Fibroblast of skin of back (primary cell): ENCODE measurements around the gene CUL2.
"Not testable (repeated sequence)": the region's sequence is repeated elsewhere in the genome, so short reads cannot be mapped to it uniquely, and the experiment has no call there.

ENCODE experiments used
- DNase-seq: peaks from one replicate; pipeline ENCODE4 v3.0.0-alpha.2; 2013

The CUL2 gene

DNA sequence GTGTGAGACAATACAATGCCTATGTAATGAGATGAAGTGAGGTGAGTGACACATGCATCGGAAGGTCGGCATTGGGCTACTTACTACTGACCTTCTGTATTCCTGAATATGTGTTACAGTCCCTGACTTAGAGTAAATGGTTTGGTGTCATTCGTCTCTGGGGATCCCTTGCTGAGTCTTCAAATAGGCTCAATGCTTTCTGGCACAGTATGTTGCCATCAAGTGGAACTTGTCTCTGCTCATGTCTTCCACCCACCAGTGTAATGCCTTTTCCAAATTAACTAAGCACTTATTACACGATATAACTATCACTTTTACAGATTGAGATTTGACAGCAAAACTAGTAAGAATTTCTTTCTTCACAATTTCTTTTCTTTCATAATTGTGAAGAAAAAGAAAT, 10.9 kb downstream of the CUL2 start:
- DNase-seq = no peak

DNA sequence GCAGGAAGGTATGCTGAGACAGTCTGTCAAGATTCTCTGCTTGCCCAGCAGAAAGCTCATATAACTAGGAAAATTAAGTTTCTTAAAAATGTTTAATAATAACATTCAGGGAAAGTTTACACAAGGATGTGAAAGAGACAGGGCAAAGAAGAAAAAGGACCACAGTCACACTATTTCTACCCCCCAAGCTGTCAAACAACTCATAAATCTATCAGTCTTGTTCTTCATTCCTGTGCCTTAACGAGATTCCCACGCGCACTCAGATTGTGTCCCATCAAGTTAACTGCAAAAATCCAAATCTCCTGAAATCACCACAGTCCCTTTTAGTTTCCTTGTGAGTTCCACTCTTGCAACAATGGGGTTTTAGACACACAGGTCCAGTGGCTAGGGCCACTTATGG, 14.9 kb downstream of the CUL2 start:
- DNase-seq = no peak

DNA sequence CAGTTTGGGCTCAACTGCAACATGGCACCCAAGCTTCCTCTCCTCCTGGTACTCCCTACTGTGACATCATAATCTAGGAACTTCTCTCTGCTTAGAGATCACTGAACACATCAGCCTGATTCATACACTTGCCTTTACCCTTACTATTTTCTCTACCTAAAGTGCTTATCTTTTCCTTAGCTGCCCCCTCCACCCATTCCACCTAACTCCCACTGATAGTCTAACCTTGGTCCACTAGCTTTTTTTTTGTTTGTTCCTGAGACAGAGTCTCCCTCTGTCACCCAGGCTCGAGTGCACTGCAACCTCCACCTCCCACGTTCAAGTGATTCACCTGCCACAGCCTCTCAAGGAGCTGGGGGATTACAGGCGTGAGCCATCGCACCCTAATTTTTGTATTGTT, 15.9 kb downstream of the CUL2 start:
- no peak for DNase-seq

DNA sequence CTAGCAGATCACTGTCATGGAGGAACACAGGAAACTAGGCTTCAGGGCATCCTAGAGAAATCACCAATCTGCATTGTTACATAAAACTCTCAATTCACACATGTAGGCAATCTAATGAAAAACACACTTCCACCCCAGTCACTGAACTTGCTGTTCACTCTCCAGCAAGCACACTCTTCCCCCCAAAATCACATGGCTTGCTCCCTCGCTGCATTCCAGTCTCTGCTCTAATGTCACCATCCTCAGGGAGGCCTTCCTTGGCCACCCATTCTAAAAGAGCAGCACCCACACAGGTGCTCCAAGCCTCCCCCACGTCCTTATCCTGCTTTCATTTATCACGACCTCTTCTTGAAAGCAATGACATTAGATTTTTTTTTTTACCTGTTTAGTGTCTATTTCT, 19.6 kb downstream of the CUL2 start:
- no peak for DNase-seq

DNA sequence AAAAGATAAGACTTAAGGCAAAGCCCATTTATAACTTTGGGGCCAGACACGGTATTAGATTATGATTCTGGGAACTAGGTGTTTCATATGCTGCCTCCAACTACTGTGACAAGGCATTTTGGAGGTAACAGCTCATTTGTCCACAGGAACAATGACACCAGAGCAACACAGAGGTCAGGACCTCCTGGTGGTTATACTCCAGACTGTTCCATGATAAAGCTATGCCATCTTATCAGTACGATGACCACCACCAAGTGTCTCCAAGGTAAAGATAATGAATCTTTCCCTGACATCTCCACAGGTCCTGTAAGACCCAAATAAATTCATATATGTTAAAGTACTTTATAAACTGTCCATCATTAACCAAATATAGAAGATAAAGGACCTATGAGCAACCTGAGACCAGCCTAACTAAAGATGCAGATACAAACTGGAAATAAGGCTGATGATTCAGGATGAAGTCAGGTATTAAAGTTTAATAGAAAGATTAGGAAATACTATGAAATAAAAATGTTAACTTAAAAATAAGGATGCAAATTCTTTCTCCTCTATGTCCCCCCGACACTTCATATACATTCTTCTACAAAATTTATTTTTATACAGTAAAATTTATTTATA, 26.2 kb downstream of the CUL2 start:
- DNase-seq = no peak

DNA sequence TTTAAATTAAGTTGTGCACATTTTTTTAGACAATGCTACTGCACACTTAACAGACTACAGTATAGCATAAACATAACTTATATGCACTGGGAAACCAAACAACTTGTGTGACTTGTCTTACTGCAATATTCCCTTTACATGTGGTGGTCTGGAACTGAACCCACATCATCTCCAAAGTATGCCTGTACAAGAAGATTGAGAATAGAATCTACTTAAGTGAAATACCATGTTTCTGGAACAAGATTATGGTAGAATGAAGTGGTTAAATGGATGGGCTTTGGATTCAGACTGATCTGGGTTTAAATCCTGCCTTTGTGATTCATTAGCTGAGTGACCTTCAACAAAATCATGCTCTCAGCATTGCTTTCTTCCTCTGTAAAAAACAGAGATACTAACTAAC, 30.7 kb downstream of the CUL2 start:
- DNase-seq = peak; percentile 7

DNA sequence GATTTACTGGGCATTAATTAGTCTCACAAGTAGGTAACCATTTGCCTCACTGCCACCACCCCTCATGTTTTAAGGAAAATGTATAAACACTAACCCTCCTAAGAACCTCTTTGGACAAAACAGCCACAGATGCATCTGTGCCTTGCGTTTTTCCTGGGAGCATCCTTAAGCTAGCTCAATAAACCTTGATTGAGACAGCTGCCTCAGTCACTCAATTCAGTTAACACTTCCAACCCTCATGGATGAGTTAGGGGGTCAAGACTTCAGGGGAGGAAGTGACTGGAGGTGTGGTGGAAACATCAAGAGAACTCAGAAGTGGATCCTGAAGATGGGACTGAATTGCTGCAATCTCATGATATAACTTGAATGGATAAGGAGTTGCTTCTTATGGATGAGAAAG, 31.5 kb downstream of the CUL2 start:
- DNase-seq = no peak

DNA sequence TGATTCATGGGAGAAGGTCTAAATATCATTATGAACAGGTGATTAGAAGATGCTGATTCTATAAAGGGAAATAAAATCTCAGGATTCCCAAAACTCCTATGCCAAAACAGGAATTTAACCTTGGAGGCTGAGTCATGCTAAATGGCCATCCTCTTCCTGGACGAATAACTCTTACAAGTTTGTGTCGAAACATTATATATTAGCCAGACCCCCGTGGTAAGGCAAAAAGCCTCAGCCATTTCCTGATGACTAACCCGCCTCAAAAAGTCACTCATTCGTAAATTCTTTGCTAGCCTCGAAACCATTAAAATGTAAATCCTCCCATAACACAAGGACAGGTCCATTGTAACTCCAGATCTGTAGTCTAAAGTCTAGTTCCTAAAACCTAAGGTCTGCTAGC, 32.0 kb downstream of the CUL2 start:
- peak; percentile 90 for DNase-seq

DNA sequence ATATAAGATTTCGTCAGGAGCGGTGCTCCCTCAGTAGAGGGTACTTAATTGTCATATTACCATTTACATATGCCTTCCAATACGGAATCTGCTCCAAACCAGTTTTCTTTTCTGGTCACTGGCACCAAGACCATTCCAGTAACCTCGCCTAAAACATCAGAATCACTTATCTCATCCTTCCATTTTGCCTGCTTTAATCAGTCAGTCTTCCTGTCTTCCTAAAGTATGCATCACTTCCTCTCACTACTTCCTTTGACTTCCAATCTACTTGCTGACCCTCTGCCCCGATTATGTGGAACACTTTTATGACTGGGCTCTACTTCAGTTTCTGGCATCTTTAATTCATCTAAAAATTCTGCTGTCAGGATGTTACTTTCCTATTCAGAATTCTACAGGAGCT, 33.5 kb downstream of the CUL2 start:
- DNase-seq = no peak

DNA sequence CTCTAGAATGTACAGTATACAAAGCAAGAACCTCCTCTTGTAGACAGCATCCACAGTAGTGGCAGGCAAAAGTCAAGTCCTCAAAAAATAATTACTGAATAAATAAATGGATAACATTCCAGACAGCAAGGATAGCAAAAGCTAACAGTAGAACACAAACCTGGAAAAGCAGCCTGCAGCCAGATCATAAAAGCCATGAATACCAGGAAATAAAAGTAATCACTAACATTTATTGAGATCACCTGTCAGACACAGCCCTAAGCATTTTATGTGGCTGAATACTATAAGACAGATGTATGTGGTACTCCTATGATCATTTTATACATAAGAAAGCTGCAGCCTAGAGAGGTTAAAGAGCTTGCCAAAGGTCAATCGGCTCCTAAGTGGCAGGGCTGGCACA, 34.0 kb downstream of the CUL2 start:
- DNase-seq = no peak

DNA sequence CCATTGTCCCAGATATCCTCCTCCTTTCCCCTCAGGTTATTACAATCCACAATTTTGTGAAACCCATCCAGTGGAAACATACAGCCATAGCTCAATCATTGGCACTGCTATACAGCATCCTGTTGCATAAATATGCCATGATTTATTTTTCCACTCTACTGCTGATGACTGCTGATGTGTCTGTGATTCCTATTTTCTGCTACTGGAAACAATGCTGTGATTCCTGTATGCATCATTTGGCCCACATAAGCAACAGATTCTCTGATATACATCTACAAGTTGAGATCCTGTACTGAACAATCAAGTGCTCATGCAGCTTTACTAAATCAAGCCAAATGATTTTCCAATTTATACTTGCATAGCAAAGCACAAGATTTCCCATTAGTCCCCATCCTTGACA, 39.6 kb downstream of the CUL2 start:
- DNase-seq = no peak

DNA sequence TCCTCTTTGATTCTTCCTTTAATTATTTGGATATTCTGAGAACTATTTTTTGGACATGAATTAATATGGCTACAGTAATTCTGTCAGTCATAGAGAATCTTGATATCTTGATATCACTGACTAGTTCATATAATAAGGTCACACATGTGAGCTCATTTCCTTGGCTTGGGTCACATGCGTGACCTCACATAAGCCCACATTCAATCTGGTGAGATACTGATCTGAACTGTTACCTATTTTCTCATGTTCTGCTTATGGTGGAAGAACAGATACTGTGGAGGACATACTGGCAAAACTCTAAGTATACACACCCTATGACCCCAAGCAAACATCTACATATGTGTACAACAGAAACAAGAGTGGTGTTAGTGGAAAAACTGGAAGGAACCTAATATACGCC, 44.1 kb downstream of the CUL2 start:
- no peak for DNase-seq

DNA sequence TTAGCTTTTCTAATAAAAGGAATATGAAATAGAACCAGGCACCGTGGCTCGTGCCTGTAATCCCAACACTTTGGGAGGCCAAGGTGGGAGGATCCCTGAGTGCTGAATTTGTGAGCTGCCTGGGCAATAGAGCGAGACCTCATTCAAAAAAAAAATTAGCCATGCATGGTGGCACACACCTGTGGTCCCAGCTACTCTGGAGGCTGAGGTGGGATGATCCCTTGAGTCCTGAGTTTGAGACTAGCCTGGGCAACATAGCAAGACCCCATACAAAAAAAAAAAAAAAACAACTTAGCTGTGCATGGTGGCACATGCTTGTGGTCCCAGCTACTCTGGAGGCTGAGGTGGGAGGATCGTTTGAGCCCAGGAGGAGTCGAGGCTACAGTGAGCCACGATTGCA, 44.9 kb downstream of the CUL2 start:
- DNase-seq = not testable (repeated sequence)

DNA sequence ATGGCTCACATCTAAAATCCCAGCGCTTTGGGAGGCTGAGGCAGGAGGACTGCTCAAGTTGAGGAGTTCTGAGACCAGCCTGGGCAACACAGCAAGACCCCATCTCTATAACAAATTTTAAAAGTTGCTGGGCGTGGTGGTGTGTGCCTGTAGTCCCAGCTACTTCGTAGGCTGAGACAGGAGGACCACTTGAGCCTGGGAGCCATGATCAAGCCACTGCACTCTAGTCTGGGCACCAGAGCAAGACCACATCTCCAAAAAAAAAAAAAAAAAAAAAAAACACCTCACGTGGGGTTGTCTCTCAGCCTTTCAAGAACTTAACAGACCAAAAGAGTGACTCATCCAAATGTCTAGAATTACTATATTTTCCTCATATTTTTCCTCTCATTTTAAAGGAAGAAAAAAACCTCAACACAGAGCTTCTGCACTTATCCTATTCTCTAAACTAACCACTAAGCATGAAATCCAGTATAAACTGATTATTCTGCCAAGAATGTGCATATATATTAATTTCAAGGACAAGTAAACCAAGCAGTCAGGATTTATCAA, 46.3 kb downstream of the CUL2 start:
- peak; percentile 54 for DNase-seq

DNA sequence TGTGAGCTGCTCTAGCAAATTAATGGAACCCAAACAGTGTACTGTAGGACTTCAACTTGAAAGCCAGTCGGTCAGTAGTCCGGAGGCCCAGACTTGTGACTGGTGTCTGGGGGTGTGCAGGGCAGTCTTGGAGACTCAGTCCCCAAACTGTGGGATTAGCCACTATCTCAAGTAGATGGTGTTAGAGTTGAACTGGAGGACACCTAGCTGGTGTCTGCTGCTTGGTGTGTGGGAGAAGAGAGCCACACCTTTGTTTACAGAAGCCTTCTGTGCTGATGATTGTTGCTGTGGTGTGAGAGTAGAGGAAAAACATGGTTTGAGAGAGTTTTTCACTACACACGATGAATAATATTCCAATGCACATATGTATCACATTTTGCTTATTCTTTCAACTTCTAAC, 47.4 kb downstream of the CUL2 start:
- no peak for DNase-seq

DNA sequence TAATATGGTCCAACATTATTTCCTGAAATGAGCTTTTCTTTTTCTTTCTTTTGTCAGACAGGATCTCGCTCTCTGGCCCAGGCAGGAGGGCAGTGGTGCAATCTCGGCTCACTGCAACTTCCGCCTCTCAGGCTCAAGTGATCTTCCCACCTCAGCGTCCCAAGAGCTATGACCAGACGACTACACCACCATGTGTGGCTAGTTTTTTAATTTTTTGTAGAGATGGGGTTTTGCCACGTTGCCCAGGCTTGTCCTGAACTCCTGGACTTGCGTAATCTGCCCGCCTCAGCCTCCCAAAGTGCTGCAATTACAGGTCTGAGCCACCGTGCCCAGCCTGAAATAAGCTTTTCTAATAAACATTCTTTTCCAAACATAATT, 48.6 kb downstream of the CUL2 start:
- no peak for DNase-seq

DNA sequence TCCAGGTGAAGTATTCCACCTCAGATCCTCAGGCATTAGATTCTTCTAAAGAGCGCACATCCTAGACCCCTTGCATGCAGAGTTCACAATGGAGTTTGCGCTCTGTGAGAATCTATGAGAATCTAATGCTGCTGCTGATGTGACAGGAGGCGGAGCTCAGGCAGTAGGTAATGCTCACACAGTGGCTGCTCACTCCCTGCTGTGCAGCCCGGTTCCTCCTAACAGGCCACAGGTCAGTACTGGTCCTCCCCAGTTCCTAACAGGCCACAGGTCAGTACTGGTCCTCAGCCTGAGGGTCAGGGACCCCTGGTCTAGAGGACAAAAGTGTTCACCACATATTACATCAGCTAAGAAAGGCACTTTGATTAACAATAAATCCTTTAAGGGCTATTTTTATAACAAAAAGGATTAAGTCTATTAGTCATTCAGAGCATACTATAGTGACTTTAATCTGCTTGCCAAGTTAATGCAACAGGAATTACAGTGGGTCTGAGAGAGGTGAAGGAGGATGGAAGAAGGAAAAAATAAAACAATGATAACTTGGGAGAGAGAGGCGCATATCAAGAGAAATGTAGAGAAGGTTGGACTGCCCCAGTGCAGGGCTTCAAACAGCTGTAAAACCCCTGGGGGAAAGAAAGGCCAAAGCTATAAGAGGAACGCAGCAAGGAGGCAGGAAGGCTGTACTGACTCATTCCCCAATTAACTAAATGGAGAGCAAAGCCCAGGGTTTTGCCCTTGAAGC, 49.2 kb downstream of the CUL2 start:
- peak; percentile 69 for DNase-seq

DNA sequence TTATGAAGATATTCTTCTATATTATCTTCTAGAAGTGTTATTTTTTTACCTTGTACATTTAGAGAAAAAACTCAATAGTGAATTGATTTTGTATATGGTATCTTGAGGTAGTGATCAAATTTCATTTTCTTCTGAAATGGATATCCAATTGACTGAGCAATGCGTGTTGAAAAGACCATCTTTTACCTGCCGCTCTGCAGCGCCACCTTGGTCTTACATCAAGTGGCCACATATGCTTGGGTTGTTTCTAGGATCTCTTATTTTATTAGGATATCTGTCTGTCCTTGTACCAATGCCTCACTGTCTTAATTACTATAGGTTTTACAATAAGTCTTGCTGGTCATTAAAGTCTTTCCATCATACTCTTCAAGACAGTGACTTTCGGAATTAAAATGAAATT, 53.0 kb downstream of the CUL2 start:
- DNase-seq = no peak

DNA sequence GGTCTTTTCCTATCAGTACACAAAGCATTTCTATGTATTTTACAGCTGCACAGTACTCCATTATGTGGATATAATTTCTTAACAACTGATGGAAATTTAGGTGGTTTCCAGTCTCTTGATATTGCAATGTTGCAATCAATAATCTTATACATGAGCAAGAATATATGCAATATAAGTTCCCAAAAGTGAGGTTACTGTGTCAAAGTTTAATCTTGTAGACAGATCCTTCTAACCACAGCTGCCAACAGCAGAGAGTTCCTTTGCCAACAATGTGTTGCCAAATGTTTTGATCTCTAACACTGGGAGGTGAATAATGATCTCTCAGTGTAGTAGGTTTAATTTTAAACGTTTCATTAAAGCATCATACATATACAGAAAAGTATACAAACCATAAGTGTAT, 54.5 kb downstream of the CUL2 start:
- DNase-seq = no peak

DNA sequence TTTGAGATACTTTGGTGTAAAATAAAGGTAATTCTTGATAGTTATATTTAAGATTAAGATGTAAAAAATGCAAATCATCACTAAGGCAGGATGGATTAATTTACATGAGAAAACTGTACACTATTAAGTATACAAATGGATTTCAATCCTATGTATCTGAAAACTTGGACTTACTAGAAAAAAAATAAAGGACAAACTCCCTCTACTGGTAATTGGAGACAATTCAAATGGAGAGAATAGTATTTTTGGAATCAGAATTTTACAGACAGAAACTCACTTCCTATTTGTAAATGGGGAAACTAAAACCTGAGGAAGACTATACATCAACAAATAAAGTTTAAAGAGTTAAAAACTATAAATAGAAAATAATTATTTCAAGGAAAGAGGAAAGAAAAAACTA, 62.6 kb downstream of the CUL2 start:
- peak; percentile 22 for DNase-seq

DNA sequence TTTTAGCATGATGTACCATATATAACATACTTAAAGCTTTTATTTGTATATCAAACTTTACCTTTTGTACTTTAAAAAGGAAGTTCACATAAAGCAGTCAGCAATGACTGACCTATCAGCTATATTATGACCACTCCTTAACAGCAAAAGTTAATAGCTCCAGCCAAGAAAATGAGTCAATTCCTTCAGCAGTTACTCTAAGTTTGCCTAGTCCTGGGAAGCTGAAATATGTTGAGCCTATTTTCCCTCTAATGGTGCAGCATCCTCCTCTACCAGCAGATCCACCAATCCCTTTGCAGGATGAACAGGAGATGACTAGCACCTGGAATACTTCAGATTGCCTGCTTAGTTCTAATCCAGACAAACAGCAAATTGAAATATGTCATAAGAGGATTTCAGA, 64.2 kb downstream of the CUL2 start:
- peak; percentile 13 for DNase-seq

DNA sequence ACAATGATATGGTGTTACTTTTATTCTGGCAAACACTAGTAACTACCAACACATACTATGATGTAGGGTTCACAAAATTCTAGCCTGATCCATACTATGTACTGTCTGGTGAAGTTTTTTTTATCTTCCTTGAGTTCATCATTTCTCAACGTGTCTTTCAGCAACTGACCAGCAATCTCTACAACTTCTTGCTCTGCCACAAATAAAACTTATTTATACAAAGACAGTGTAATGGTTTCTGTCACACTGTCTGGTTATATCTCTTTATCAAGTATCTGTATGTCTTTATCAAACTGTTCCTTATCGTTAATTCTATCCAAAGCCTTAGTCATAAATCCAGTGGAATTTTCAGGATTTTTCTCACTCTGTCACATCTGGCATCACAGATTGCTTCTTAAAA, 69.7 kb downstream of the CUL2 start:
- DNase-seq = no peak

DNA sequence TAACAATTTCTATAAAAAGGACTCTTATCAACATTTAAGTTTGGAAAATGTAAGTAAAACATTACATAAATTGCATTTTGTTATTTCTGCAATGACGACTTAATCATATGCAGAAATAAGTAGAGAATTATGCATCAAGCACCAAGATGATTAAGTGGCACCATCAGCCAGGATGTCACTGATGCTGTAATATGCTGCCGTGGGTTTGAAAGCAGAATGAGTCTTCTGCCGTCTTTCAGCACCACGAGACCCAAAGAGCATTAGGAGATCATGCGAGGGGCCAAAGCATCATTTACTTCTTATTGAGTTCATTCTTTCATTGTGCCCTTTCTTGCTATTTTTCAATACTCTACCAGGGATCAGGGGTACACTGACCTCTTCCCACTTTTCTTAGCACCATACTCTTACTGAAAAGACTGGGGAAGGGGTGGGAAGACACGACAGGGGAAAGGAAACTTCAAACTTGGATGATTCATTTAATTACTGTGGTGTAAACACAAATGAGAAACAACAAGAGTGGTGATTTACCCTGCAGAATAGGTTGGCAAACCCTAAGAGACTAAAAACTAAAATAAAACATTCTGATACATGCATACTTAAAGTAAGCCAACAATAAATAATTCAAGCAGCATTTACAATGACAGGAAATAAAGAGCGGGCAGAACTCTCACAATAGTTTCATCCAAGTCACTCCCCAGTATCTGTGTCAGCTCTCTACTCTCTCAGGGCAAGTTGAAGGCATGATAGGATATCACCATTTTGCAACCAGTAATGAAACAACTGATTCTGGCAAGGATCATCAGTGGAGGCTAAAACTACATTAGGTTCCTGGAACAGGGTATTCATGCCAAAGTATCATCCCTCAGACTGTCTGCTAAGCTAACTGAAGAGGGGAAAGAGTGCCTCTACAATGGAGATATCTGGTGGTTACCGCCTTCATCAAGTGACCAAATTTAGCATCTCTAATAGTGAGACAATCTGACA, 70.8 kb downstream of the CUL2 start:
- no peak for DNase-seq
